PFSK-1 (cell line): ENCODE results near the gene TRABD2A.

Experiments used
- FOXP2 ChIP-seq: optimal IDR thresholded peaks from 2 replicates; pipeline ENCODE3; 2011; ENCODE audit warnings: borderline replicate concordance, control low read depth, inconsistent platforms; ENCODE audit not compliant: insufficient read depth; ENCODE audit errors: extremely low read length, extremely low read depth
- POLR2AphosphoS5 ChIP-seq: IDR thresholded peaks from 2 replicates; pipeline ENCODE4 v1.6.1; 2012; ENCODE audit warnings: low read depth, mild to moderate bottlenecking, control low read depth, low read length, moderate library complexity
- SIN3A ChIP-seq: IDR thresholded peaks from 2 replicates; pipeline ENCODE4 v1.6.1; 2012; ENCODE audit warnings: mild to moderate bottlenecking, low read length, moderate library complexity, borderline replicate concordance; ENCODE audit not compliant: insufficient read depth
- TAF1 ChIP-seq: IDR thresholded peaks from 2 replicates; pipeline ENCODE4 v1.6.1; 2012; ENCODE audit warnings: low read length, control low read depth, borderline replicate concordance; ENCODE audit not compliant: insufficient read depth
- TF ChIP-seq, protein P1 (sequence below), 2 experiments: IDR thresholded peaks; 2 replicates each; pipeline versions ENCODE4 v1.6.1 to v1.8.0; 2011 to 2012; ENCODE audit warnings: low read depth in 2 of 2, low read length in 2 of 2, control low read depth in 1 of 2, inconsistent platforms in 1 of 2, mild to moderate bottlenecking in 1 of 2, moderate library complexity in 1 of 2; ENCODE audit not compliant: insufficient read depth in 1 of 2

TRABD2A gene

DNA sequence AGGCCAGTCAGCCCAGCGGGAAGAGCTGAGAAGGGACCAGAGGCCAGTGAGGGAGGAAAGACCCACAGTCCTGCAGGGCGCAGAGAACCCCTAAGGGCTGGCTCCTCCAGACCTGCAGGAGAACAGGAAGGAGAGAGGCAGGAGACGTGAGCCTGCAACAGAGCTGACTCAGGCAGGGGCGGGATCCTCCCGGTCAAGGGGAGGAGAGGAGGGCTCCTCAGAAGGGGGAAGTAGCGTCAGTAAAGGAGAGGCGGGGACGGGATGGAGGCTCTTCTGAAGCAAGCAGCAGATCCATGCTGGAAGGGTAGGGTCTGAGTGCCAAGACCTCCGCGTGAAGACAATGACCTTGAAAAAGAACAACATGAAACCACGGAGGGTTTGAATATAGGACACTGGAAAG, 50.8 kb downstream of the TRABD2A start:
- TF ChIP-seq, protein P1, sequence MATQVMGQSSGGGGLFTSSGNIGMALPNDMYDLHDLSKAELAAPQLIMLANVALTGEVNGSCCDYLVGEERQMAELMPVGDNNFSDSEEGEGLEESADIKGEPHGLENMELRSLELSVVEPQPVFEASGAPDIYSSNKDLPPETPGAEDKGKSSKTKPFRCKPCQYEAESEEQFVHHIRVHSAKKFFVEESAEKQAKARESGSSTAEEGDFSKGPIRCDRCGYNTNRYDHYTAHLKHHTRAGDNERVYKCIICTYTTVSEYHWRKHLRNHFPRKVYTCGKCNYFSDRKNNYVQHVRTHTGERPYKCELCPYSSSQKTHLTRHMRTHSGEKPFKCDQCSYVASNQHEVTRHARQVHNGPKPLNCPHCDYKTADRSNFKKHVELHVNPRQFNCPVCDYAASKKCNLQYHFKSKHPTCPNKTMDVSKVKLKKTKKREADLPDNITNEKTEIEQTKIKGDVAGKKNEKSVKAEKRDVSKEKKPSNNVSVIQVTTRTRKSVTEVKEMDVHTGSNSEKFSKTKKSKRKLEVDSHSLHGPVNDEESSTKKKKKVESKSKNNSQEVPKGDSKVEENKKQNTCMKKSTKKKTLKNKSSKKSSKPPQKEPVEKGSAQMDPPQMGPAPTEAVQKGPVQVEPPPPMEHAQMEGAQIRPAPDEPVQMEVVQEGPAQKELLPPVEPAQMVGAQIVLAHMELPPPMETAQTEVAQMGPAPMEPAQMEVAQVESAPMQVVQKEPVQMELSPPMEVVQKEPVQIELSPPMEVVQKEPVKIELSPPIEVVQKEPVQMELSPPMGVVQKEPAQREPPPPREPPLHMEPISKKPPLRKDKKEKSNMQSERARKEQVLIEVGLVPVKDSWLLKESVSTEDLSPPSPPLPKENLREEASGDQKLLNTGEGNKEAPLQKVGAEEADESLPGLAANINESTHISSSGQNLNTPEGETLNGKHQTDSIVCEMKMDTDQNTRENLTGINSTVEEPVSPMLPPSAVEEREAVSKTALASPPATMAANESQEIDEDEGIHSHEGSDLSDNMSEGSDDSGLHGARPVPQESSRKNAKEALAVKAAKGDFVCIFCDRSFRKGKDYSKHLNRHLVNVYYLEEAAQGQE (IDR thresholded peaks at IDR 0.05; ENCODE audit: insufficient read depth in 1 of 2, low read depth in 2 of 2, low read length in 2 of 2), result no peak
- TF ChIP-seq TAF1 (no peak), FOXP2 (no peak), POLR2AphosphoS5 (no peak), SIN3A (no peak)

DNA sequence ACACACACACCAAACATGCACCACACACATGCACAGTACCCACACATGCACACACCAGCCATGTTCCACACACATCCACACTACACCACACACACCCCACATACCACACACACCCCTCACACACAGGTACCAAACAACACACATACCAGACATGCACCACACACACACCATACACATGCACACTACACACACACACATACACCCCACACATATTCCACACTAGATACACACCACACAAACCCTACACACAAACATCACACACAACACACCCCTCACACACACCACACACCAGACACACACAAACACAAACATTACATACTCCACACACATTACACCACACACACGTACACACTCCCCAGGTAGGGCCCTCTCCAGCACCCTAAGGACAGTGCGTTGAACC, 51.2 kb downstream of the TRABD2A start:
- TF ChIP-seq POLR2AphosphoS5 (no peak), TAF1 (no peak), SIN3A (no peak)
- TF ChIP-seq, protein P1 (IDR thresholded peaks at IDR 0.05; ENCODE audit: insufficient read depth in 1 of 2, low read depth in 2 of 2, low read length in 2 of 2), result no peak

DNA sequence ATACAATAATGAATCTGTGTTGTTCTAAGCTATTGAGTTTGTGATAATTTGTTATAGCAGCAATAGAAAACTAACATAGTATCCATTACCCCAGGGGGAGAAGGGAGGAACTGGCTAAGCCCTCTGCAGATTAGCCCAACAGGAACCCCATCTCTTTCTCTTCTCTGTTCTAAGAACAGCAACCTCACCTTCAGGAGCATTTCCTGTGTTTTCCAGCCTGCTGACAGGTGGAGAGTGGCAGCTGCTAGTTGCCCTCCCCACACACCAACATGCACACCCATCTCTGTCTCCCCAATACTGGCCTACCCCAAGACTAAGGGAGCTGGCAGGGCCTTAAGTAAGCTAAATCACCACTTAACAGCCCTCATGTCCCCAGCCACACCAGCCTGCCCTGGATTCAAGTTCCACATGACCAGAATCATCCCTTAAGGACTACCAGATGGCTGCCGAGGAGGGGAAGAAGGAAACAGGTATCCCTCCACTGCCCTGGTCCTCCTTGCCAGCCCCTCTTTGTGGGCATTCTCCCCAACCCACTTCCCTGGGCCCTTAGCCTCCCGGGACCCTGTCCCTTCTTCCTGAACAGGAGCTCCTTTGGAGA, 52.8 kb downstream of the TRABD2A start:
- TF ChIP-seq SIN3A, result no peak
- TF ChIP-seq, protein P1 (IDR thresholded peaks at IDR 0.05; ENCODE audit: insufficient read depth in 1 of 2, low read depth in 2 of 2, low read length in 2 of 2), result no peak
- no peak for TF ChIP-seq POLR2AphosphoS5
- TF ChIP-seq FOXP2, result no peak

DNA sequence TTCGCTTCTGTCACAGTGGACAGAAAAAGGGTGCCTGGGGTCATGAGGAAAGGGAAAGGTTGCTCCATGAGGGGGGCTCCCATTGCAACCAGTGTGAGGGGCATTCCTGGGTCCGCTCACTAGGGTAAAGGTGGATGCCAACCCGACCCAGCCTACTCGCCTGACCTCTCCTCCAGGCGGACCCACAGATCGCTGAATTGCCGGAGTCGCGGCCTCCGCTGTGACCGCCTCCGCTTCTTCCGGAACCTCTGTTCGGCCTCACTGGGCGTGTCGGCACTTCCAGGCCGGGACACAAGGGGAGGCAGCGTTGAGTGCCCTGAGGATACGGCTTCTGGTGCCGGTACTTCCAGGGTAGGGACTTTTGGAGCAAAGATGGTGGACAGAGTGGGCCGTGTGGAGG, 57.1 kb downstream of the TRABD2A start:
- TF ChIP-seq TAF1, result no peak
- no peak for TF ChIP-seq FOXP2
- TF ChIP-seq, protein P1 (IDR thresholded peaks at IDR 0.05; ENCODE audit: insufficient read depth in 1 of 2, low read depth in 2 of 2, low read length in 2 of 2), result no peak
- TF ChIP-seq POLR2AphosphoS5, result no peak
- no peak for TF ChIP-seq SIN3A

DNA sequence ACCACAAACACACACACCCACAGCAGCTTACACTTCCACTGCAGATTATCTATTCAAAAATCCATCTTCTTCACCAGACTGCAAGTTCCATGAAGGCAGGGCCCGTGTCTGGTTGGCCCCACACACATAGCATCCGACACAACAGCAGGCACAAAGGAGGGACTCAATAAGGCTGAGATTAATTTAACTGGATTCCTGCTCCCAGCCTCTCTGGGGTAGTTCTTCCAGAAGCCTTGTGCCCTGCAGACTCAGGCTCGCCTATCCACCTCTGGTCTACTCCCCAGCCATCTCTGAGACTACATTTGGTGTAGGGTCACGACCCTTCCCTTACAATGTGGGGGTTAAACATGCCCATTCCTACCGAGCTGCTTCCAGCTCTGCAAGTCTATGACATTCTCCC, 57.7 kb downstream of the TRABD2A start:
- TF ChIP-seq FOXP2 (no peak), TAF1 (no peak), SIN3A (no peak), POLR2AphosphoS5 (no peak)
- TF ChIP-seq, protein P1 (IDR thresholded peaks at IDR 0.05; ENCODE audit: insufficient read depth in 1 of 2, low read depth in 2 of 2, low read length in 2 of 2), result no peak
